Articular chondrocyte of knee joint (primary cell): ENCODE measurements around the gene BMPR1B. TPM values are rescaled to one million over a fixed set of nuclear protein-coding genes. Genes with fewer than 3 reads are reported as not detected.

Experiments used
- total RNA-seq: library from RNA; depleted of rRNA; stranded (reverse); fragments of >200 nt; gene quantifications from 2 replicates; pipeline ENCODE4 v1.2.3, GENCODE V29; 2012

The BMPR1B gene
- total RNA-seq = 0.26 and 0.54 TPM in 2 replicates

GRCh38 chr4:94757192-94758140 lies at the start of gene BMPR1B:
Gene BMPR1B (plus strand): TSS chr4:94757955. CDS start chr4:95104425, 346,470 bp downstream.

